HCT116 (cell line): Measurements from ENCODE around the gene WNT11. TPM values are rescaled to one million over a fixed set of nuclear protein-coding genes. Genes with fewer than 3 reads are reported as not detected.
A peak's percentile ranks its signal among the peaks of the same experiment; 100 is the strongest.

ENCODE experiments used
- ATAC-seq: fragments of 200-7000 bp; cut with Tn5 transposase; 2 replicates; pipeline ENCODE4 v1.9.1; 2020; ENCODE audit warnings: mild to moderate bottlenecking, moderate library complexity
- BruUV-seq: library from RNA; stranded (reverse); fragments of 400-500 nt; replicated peaks from 2 replicates; lab custom pipeline; 2021; lab: Mats Ljungman, UMichigan
- CTCF ChIA-PET: fragments of 300-600 bp; sonication (Branson Sonifier 250); formaldehyde crosslinking; loops from one replicate; lab custom pipeline; 2021; ENCODE audit warnings: antibody characterized with exemption; lab: Charles Lee
- POLR2A ChIA-PET: fragments of 300-600, 350-600 bp; sonication (Branson Sonifier 250); formaldehyde crosslinking; loops from one replicate; lab custom pipeline; 2021; ENCODE audit warnings: antibody characterized with exemption; lab: Charles Lee
- RAD21 ChIA-PET, 2 experiments: fragments of 300-600 bp; sonication (Branson Sonifier 250); formaldehyde crosslinking; loops; one replicate each; lab custom pipeline; 2023; ENCODE audit warnings: low total read pairs in 2 of 2; ENCODE audit not compliant: uncharacterized antibody in 2 of 2, unreplicated experiment in 2 of 2, low non-redundant PET in 1 of 2; lab: Charles Lee
- DNase-seq: peaks from one replicate; pipeline ENCODE4 v3.0.0-alpha.2; 2010; ENCODE audit warnings: low read depth, low spot score
- H2AFZ ChIP-seq: fragments of 200-600 bp; shearing (Covaris generic), sonication (generic); 2 replicates; pipeline ENCODE4 v1.6.1; 2017; ENCODE audit warnings: low read depth, mixed run types, mixed read lengths, antibody characterized with exemption, low read length; ENCODE audit not compliant: poor library complexity, severe bottlenecking
- H3K27ac ChIP-seq: 2 replicates; pipeline ENCODE4 v1.5.1; 2012; ENCODE audit warnings: low read depth, low read length
- H3K27me3 ChIP-seq: fragments of 200-600 bp; sonication (generic); 2 replicates; pipeline ENCODE4 v1.6.1; 2016; ENCODE audit warnings: mixed run types, low read length, mixed read lengths; ENCODE audit not compliant: insufficient read depth
- H3K36me3 ChIP-seq, 2 experiments: fragments of 200-500 bp in 1 of 2; fragments of 200-600 bp in 1 of 2; sonication (Bioruptor generic) in 1 of 2; sonication (generic) in 1 of 2; 2 replicates each; pipeline versions ENCODE4 v1.5.1 to v1.6.1; 2014 to 2016; ENCODE audit warnings: low read length in 2 of 2, inconsistent platforms in 1 of 2, mixed read lengths in 1 of 2, mixed run types in 1 of 2; ENCODE audit not compliant: insufficient read depth in 2 of 2, control insufficient read depth in 1 of 2
- H3K4me1 ChIP-seq, 2 experiments: fragments of 200-600 bp in 1 of 2; sonication (generic) in 1 of 2; 2 replicates each; pipeline versions ENCODE4 v1.5.1 to v1.6.1; 2012 to 2017; ENCODE audit warnings: low read length in 2 of 2, inconsistent platforms in 1 of 2, mild to moderate bottlenecking in 1 of 2, mixed read lengths in 1 of 2, mixed run types in 1 of 2, moderate library complexity in 1 of 2; ENCODE audit not compliant: insufficient read depth in 2 of 2, control insufficient read depth in 1 of 2
- H3K4me2 ChIP-seq: fragments of 200-600 bp; sonication (generic); 2 replicates; pipeline ENCODE4 v1.6.1; 2017; ENCODE audit warnings: mixed run types, low read length, mixed read lengths
- H3K4me3 ChIP-seq, 2 experiments: fragments of 200-600 bp in 1 of 2; sonication (generic) in 1 of 2; replicated peaks in 1 of 2; 2 replicates each; pipeline ENCODE4 v1.5.1; 2011 to 2016; ENCODE audit warnings: low read length in 2 of 2, control low read depth in 1 of 2, low read depth in 1 of 2, mild to moderate bottlenecking in 1 of 2, mixed read lengths in 1 of 2, mixed run types in 1 of 2
- H3K79me2 ChIP-seq: fragments of 200-600 bp; sonication (generic); 2 replicates; pipeline ENCODE4 v1.6.1; 2017; ENCODE audit warnings: mild to moderate bottlenecking, mixed run types, low read length, moderate library complexity, mixed read lengths; ENCODE audit not compliant: insufficient read depth
- H3K9ac ChIP-seq: fragments of 200-600 bp; sonication (generic); 2 replicates; pipeline ENCODE4 v1.6.1; 2016; ENCODE audit warnings: low read length, mixed read lengths
- H3K9me2 ChIP-seq: fragments of 200-600 bp; sonication (generic), shearing (Covaris generic); 2 replicates; pipeline ENCODE4 v1.6.1; 2017; ENCODE audit warnings: mixed run types, mild to moderate bottlenecking, moderate library complexity; ENCODE audit not compliant: insufficient read depth
- H3K9me3 ChIP-seq, 2 experiments: fragments of 200-500 bp in 1 of 2; fragments of 200-600 bp in 1 of 2; sonication (Bioruptor generic) in 1 of 2; sonication (generic) in 1 of 2; 2 replicates each; pipeline ENCODE4 v1.6.1; 2014 to 2017; ENCODE audit warnings: low read length in 2 of 2, mixed read lengths in 2 of 2, inconsistent platforms in 1 of 2, low read depth in 1 of 2, mild to moderate bottlenecking in 1 of 2, mixed run types in 1 of 2, moderate library complexity in 1 of 2; ENCODE audit not compliant: control insufficient read depth in 1 of 2, insufficient read depth in 1 of 2
- H4K20me1 ChIP-seq: fragments of 200-600 bp; sonication (generic), shearing (Covaris generic); 2 replicates; pipeline ENCODE4 v1.6.1; 2017; ENCODE audit warnings: mixed run types, mild to moderate bottlenecking, moderate library complexity; ENCODE audit not compliant: insufficient read depth
- CBX3 ChIP-seq: IDR thresholded peaks from 2 replicates; pipeline ENCODE4 v1.6.1; 2012; ENCODE audit warnings: low read depth
- CEBPB ChIP-seq: IDR thresholded peaks from 2 replicates; pipeline ENCODE4 v1.6.1; 2012; ENCODE audit warnings: low read depth
- CTCF ChIP-seq, 3 experiments: fragments of 200-600 bp in 1 of 3; sonication (generic) in 1 of 3; IDR thresholded peaks in 2 of 3; conservative IDR thresholded peaks in 1 of 3; 2 replicates each; pipeline ENCODE4 v1.5.1; 2012 to 2017; ENCODE audit warnings: low read depth in 2 of 3, low read length in 2 of 3, antibody characterized with exemption in 1 of 3, borderline replicate concordance in 1 of 3, control low read depth in 1 of 3, mild to moderate bottlenecking in 1 of 3, mixed read lengths in 1 of 3, mixed run types in 1 of 3, moderate library complexity in 1 of 3; ENCODE audit not compliant: insufficient read depth in 1 of 3
- EGR1 ChIP-seq: IDR thresholded peaks from 2 replicates; pipeline ENCODE4 v1.6.1; 2012; ENCODE audit warnings: low read depth
- JUND ChIP-seq: IDR thresholded peaks from 2 replicates; pipeline ENCODE4 v1.6.1; 2012
- MAX ChIP-seq: IDR thresholded peaks from 2 replicates; pipeline ENCODE4 v1.6.1; 2012
- RAD21 ChIP-seq: IDR thresholded peaks from 2 replicates; pipeline ENCODE4 v1.6.1; 2012; ENCODE audit warnings: low read depth, mild to moderate bottlenecking
- SRF ChIP-seq: IDR thresholded peaks from 2 replicates; pipeline ENCODE4 v1.6.1; 2012; ENCODE audit warnings: low read depth
- YY1 ChIP-seq: IDR thresholded peaks from 2 replicates; pipeline ENCODE4 v1.6.1; 2011; ENCODE audit warnings: low read length, low read depth, moderate library complexity, mild to moderate bottlenecking; ENCODE audit not compliant: insufficient replicate concordance; ENCODE audit errors: extremely low read depth
- ZFX ChIP-seq: fragments of 450-650 bp; IDR thresholded peaks from 2 replicates; pipeline ENCODE4 v1.6.1; 2017
- intact Hi-C: fragments of 100-400 bp; cut with micrococcal nuclease; formaldehyde crosslinking; loops from 2 replicates; pipeline ENCODE4 v1.10.0; 2022
- total RNA-seq: library from RNA; stranded (reverse); gene quantifications from one replicate; pipeline ENCODE4 v1.2.1, GENCODE V29; 2021; ENCODE audit not compliant: unreplicated experiment

The WNT11 gene
- total RNA-seq, 1 experiment from 2014 or later: 1.9 TPM

- DNase-seq (peak; percentile 57), ATAC-seq (peak; percentile 96)
- RAD21 ChIA-PET: interaction anchor here (0.7 to 1.4 kb wide), 5 partner anchors 55 to 555 kb away, joined by 3 to 7 read pairs (median 3); no protein-coding TSS in a partner anchor
- no TSS peak for BruUV-seq
- Histone ChIP-seq H3K4me2 (peak overlapping the region; percentile 54), H3K79me2 (no peaks in the 10 kb centered on the region), H3K27ac (no peak overlapping the region)
- POLR2A ChIA-PET: no interaction called here
- TF ChIP-seq JUND (no peak), CBX3 (peak; percentile 64; the same call in 1 of the 2 replicates), RAD21 (peak; percentile 98), YY1 (peak; percentile 79), MAX (peak; percentile 88), CEBPB (no peak), ZFX (no peak), SRF (no peak), EGR1 (no peak), CTCF (IDR thresholded peaks at IDR 0.05 in 2 of 3, conservative IDR thresholded peaks at IDR 0.05 in 1 of 3; ENCODE audit: borderline replicate concordance in 1 of 3, insufficient read depth in 1 of 3, low read depth in 2 of 3, low read length in 2 of 3) (peak; percentile 88 to 94 (median 93))
- TF ChIP-seq, all 23 proteins: peak for 5
- Histone ChIP-seq H3K36me3 (no peaks in the 10 kb centered on the region), H3K9me3 (no peaks in the 10 kb centered on the region), H3K4me1 (peaks cover 0 to 8% of the 10 kb centered on the region in 2 experiments; a peak in 2 of 4 replicates), H2AFZ (peak overlapping the region; percentile 99), H3K9ac (peak overlapping the region; percentile 13; the same call in 1 of the 2 replicates), H3K27me3 (no peaks in the 10 kb centered on the region), H3K4me3 (no peak overlapping the region), H3K9me2 (no peaks in the 10 kb centered on the region), H4K20me1 (no peaks in the 10 kb centered on the region)
- intact Hi-C loops: loop anchor here (1.0 to 2.0 kb wide), 3 partner anchors 256 to 429 kb away; no protein-coding TSS in a partner anchor
- CTCF ChIA-PET: interaction anchor here (0.8 to 1.9 kb wide), 22 partner anchors 8 to 586 kb away, joined by 3 to 37 read pairs (median 4); no protein-coding TSS in a partner anchor
Measured at GRCh38 chr11:76152086-76152681, 54.1 kb downstream of the WNT11 start.
